NCI-H1436 treated with DMSO at 0.1 percent for 48 hours (cell line): ENCODE results near the gene TTC19.
A peak's percentile ranks its signal among the peaks of the same experiment; 100 is the strongest.

Experiments used
- DNase-seq: peaks from one replicate; lab custom pipeline; 2025; lab: John Stamatoyannopoulos, UW

The TTC19 gene

GRCh38 chr17:15999141-15999973, at the start of gene TTC19, which contains the start of gene ZSWIM7:
TSS of gene TTC19 (plus strand) at chr17:15999824. CDS start at chr17:15999849, 25 bp downstream.
TSS of gene ZSWIM7 (minus strand) at chr17:15999704. CDS start at chr17:15999594, 110 bp downstream.
- peak; percentile 70 for DNase-seq

GRCh38 chr17:15951368-15952047, 48.1 kb upstream of the TTC19 start:
- DNase-seq = no peak

- no peak for DNase-seq
These were observed 47.5 kb upstream of the TTC19 start for GRCh38 chr17:15952048-15952532.

GRCh38 chr17:15952916-15953790, 46.5 kb upstream of the TTC19 start:
- DNase-seq = no peak

- DNase-seq = no peak
These were observed 45.4 kb upstream of the TTC19 start for GRCh38 chr17:15954222-15954621.

GRCh38 chr17:15955793-15956541, 43.7 kb upstream of the TTC19 start:
- DNase-seq = no peak

- DNase-seq = no peak
These were observed 42.4 kb upstream of the TTC19 start for GRCh38 chr17:15957206-15957605.

GRCh38 chr17:15957608-15958307, 41.9 kb upstream of the TTC19 start:
- DNase-seq = no peak

GRCh38 chr17:15958484-15958854, 41.2 kb upstream of the TTC19 start:
- no peak for DNase-seq

- DNase-seq = no peak
These were observed 35.9 kb upstream of the TTC19 start for GRCh38 chr17:15963670-15964110.

- DNase-seq = no peak
These were observed 34.1 kb upstream of the TTC19 start for GRCh38 chr17:15965528-15965927.

- DNase-seq = peak; percentile 57
These were observed 33.3 kb upstream of the TTC19 start for GRCh38 chr17:15966183-15966878.

GRCh38 chr17:15966879-15967248, 32.8 kb upstream of the TTC19 start:
- DNase-seq = no peak

GRCh38 chr17:15967706-15968399, 31.8 kb upstream of the TTC19 start:
- DNase-seq = no peak

GRCh38 chr17:15969463-15969862, 30.2 kb upstream of the TTC19 start:
- DNase-seq = no peak

GRCh38 chr17:15970500-15970899, 29.1 kb upstream of the TTC19 start:
- DNase-seq = no peak

GRCh38 chr17:15971098-15971678, 28.4 kb upstream of the TTC19 start:
- no peak for DNase-seq

- no peak for DNase-seq
These were observed 27.7 kb upstream of the TTC19 start for GRCh38 chr17:15971882-15972281.

- no peak for DNase-seq
These were observed 27.1 kb upstream of the TTC19 start for GRCh38 chr17:15972497-15972951.
